Duodenal mucosa (tissue), 2 donors: ENCODE measurements around the gene FAM174C.

Experiments
- H3K27ac ChIP-seq: one replicate; pipeline ENCODE4 v1.7.0; 2013; ENCODE audit warnings: low read depth, low read length
- H3K27me3 ChIP-seq, 2 donors: one replicate each; pipeline ENCODE4 v1.7.0; 2013; ENCODE audit warnings: low read length in 2 of 2, control low read depth in 1 of 2; ENCODE audit not compliant: insufficient read depth in 2 of 2, control insufficient read depth in 1 of 2
- H3K36me3 ChIP-seq, 2 donors: one replicate each; pipeline ENCODE4 v1.7.0; 2013; ENCODE audit warnings: low read length in 2 of 2, control low read depth in 1 of 2; ENCODE audit not compliant: insufficient read depth in 2 of 2, control insufficient read depth in 1 of 2
- H3K4me1 ChIP-seq, 2 donors: one replicate each; pipeline ENCODE4 v1.7.0; 2013; ENCODE audit warnings: low read length in 2 of 2, control low read depth in 1 of 2; ENCODE audit not compliant: insufficient read depth in 2 of 2, control insufficient read depth in 1 of 2
- H3K4me3 ChIP-seq, 2 donors: one replicate each; pipeline ENCODE4 v1.7.0; 2013; ENCODE audit warnings: low read length in 2 of 2, low read depth in 1 of 2
- H3K9ac ChIP-seq, 2 donors: one replicate each; pipeline ENCODE4 v1.7.0; 2013; ENCODE audit warnings: low read length in 2 of 2, low read depth in 1 of 2
- H3K9me3 ChIP-seq, 2 donors: one replicate each; pipeline ENCODE4 v1.7.0; 2013; ENCODE audit warnings: low read length in 2 of 2, control low read depth in 1 of 2; ENCODE audit not compliant: control insufficient read depth in 1 of 2

FAM174C gene

DNA sequence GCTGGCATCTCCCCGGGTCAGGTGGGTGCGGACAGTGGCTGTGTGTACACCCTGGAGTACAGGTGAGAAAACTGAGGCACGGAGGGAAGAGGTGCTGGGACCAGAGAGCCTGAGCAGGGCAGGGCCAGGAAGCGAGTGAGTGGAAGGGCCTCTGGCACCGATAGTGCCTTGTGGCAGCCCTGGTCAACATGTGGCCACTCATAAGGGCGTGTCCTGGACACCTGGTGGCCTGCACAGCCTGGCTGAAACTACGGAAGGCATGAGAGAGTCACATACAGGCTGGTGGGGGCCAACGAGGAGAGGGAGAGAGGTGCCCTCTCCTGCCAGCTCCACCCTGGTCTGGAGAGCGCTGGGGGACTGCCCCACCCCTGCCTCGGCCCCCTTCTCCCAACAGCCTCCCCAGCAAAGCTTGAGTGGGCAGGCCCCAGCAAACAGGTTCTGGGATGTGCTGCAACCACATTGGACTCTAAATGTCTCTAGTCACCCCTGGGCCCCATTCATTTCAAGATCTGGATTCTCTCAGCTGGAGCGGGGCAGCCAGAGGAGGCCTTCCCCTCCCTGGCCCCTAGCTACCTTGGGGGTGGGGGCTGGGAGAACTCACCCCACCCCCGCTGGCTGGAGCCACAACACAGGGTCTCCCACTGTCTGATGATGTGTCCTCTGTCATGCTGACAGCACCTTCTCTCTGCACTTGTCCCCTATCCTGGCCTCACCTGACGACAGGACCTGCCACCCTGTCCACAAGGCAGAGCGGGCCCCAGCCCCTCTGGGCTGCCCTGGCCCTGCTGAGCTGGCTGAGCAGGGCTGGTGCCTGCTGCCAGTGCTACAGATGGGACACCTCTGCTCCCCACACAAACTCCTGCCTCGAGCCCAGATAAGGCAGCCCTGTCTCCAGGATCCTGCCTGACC is 43.3 kb upstream of the FAM174C start:
- H3K4me3 ChIP-seq: no peak overlapping the region
- H3K27ac ChIP-seq: no peak overlapping the region
- H3K9me3 ChIP-seq: no peaks in the 10 kb centered on the region
- peaks cover 0 to 19% of the 10 kb centered on the region in 2 donors for H3K4me1 ChIP-seq
- peaks cover 21 to 27% of the 10 kb centered on the region in 2 donors for H3K27me3 ChIP-seq
- H3K9ac ChIP-seq: no peak overlapping the region
- H3K36me3 ChIP-seq: no peaks in the 10 kb centered on the region

DNA sequence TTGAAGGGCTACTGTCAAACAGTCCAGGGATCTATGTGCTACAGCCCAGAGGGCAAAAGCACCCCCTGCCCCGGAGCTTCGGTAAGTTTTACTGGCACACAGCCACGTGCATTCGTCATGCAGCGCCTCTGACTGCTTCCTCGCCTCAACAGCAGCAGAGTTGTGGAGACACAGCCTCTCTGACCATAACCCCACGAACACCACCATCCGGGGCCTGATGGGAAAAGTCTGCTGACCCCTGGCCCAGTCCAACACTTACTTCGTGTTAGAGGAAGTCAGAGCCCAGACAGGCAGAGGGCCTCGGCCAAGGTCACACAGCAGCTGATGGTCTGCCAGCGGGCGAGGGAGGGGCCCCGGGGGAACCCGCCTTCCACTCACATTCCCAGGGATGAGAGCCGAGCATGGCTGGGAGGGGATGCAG is 42.7 kb upstream of the FAM174C start:
- Histone ChIP-seq H3K9ac (no peak overlapping the region), H3K27ac (no peak overlapping the region), H3K4me1 (peaks cover 0 to 24% of the 10 kb centered on the region in 2 donors)

DNA sequence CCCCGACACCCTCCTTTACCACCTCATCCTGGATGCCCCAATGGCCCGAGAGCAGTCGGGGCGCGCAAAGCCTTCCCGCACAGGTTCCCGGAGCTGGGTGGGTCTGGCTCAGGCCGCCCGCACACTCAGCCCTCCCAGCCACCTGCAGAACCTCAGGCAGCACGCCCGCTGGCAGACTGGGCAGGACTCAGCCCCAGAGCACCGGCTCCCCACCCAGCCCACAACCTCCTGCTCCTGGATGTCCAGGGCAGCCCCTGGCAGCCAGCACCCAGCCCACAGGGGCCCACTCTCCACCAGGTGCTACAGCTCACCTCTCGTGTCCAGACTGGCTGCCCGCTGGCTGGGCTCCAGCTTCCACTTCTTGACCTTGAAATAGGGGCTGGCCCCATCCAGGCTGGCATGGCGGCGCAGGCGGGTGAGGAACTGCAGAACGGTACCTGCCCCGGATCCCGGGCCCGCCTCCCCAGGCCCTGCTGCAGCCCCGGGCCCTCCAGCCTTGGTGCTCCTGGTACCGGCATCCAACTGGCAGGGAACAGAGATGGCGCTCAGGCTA is 42.1 kb upstream of the FAM174C start:
- H3K4me1 ChIP-seq: peaks cover 0 to 25% of the 10 kb centered on the region in 2 donors
- no peaks in the 10 kb centered on the region for H3K9me3 ChIP-seq
- peaks cover 27 to 31% of the 10 kb centered on the region in 2 donors for H3K27me3 ChIP-seq
- no peak overlapping the region for H3K27ac ChIP-seq
- no peak overlapping the region for H3K4me3 ChIP-seq
- H3K9ac ChIP-seq: no peak overlapping the region
- H3K36me3 ChIP-seq: no peaks in the 10 kb centered on the region

More for the DNA sequence above, 42.7 kb upstream of the FAM174C start:
- Histone ChIP-seq H3K9me3 (no peaks in the 10 kb centered on the region), H3K27me3 (peaks cover 27 to 31% of the 10 kb centered on the region in 2 donors), H3K36me3 (no peaks in the 10 kb centered on the region), H3K4me3 (no peak overlapping the region)

DNA sequence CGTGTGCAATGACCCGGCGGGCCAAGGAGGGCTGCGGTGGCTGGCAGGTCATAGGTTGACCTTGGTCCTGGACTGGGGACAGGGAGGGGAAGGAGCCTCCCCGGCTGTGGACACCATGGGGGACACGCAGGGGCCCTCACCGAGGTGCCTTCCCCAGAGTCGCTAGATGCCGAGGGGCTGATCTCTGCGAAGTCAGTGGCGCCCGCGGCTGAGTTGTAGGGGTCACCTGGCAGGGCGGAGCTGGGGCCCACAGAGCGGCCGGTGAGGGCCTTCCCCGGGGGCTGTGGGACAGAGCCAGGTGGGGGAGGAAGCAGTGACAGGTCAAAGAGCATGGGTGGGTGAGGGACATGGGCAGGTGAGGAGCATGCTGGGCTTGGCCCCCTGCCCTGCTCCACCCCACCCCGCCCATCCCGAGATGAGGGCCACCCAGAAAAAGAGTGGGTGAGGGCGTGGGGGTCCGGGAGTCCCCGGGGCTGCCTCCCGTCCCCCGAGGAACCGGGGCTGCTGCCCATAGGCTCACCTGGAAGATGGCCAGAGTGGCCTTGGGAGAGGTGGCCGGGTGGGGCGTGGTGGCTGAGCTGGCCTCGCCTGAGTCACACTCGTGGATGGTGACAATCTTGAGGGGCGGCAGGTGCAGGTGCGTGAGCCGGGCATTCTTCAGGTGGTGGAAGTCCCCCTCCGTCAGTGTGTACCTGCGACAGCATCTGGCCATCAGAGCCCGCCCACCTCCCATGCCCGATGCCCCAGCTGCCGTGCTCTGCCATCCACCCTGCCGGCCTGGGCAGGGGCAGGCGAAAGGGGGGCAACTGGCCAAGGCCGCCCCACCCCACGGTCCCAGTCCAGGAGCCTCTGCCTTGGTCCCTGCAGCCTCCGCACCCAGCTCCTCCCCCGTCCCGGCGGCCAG is 41.0 kb upstream of the FAM174C start:
- Histone ChIP-seq H3K9me3 (no peaks in the 10 kb centered on the region), H3K27me3 (peaks cover 27 to 31% of the 10 kb centered on the region in 2 donors), H3K4me1 (peaks cover 0 to 31% of the 10 kb centered on the region in 2 donors), H3K9ac (no peak overlapping the region), H3K27ac (no peak overlapping the region), H3K4me3 (no peak overlapping the region), H3K36me3 (no peaks in the 10 kb centered on the region)

DNA sequence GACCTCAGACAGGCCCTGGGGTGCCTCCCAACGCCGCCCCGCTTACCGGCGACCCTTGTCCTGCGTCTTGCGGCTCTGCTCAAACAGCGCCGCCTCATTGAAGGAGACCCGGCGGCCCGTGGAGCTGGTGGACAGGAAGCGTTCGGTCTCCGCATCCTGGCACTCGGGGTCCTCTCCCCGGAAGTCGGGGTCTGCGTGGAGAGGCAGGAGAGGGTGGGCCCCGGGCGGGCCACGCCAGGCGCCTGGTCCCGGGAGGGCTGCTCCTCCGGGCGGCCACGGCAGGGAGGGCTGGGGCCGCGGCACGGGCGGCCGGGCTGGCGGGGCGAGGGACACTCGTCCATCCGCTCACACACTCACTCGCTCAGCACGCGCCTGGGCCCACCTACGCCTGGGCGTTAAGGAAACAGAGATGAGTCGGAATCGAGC is 40.4 kb upstream of the FAM174C start:
- Histone ChIP-seq H3K9ac (no peak overlapping the region), H3K27ac (no peak overlapping the region), H3K27me3 (peaks cover 27 to 31% of the 10 kb centered on the region in 2 donors), H3K4me1 (peaks cover 0 to 31% of the 10 kb centered on the region in 2 donors), H3K4me3 (no peak overlapping the region), H3K36me3 (no peaks in the 10 kb centered on the region), H3K9me3 (no peaks in the 10 kb centered on the region)

DNA sequence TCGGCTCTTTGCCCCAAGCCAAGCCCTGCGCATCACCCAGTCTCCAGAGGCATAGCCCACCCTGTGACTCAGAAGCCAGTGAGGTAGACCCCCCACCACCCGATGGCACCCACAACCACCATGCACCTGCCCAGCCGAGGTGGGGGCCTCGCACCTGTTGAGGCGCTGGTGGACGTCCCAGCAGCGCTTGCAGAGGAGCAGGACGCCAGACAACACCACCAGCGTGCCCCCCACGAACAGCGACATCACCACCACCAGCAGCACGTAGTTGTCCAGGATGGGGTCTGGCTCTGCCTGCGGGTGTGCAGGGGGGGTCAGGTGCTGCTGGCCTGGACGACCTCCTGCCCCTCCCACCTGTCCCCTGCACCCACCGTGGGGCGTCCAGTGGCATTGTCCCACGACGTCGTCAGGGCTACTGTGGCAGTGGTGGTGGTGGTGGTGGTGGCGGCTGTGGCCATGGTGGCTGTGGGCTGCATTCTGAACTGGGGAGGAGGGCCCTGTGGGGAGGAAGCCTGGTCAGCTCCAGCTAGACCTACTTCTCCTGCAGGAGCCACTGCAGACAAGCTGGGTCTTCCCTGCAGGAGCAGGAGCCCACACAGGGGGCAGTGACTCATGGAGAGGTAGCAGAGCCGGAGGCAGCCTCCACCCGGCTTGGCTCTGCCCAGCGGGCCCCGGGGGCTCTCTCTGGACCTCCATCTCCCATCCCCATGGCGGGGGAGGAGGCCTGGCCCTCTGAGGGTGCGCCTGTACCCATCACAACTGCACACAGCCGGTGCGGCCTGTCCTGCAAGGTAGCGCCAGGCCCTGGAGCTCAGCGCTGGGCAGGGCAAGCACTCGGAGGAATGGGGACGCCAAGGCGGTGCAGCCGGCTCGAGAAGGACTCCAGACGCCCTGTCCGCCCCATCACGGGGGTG is 39.4 kb upstream of the FAM174C start:
- no peaks in the 10 kb centered on the region for H3K36me3 ChIP-seq
- peaks cover 27 to 31% of the 10 kb centered on the region in 2 donors for H3K27me3 ChIP-seq
- H3K4me3 ChIP-seq: no peak overlapping the region
- H3K9ac ChIP-seq: no peak overlapping the region
- no peak overlapping the region for H3K27ac ChIP-seq
- no peaks in the 10 kb centered on the region for H3K9me3 ChIP-seq
- peaks cover 0 to 33% of the 10 kb centered on the region in 2 donors for H3K4me1 ChIP-seq

DNA sequence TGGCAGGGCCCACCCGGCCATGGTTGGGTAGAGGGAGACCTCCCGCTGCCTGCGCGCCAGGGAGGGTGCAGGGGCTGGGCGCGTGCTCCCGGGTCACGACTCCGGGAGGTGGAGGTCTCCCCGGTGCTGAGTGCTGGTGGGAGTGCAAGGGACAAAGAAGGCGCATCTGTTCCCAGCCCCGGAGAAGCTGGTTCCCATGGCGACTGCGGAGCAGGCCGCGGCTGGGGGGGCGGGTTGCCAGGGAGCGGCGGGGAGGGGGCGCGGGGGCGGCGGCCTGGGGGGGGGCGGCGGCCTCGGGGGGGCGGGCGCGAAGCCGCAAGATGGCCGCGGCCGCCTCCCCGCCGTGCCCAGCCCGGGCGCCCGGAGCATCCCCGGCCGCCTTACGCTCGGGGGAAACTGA is 38.8 kb upstream of the FAM174C start:
- no peak overlapping the region for H3K9ac ChIP-seq
- H3K9me3 ChIP-seq: no peaks in the 10 kb centered on the region
- peaks cover 0 to 40% of the 10 kb centered on the region in 2 donors for H3K4me1 ChIP-seq

DNA sequence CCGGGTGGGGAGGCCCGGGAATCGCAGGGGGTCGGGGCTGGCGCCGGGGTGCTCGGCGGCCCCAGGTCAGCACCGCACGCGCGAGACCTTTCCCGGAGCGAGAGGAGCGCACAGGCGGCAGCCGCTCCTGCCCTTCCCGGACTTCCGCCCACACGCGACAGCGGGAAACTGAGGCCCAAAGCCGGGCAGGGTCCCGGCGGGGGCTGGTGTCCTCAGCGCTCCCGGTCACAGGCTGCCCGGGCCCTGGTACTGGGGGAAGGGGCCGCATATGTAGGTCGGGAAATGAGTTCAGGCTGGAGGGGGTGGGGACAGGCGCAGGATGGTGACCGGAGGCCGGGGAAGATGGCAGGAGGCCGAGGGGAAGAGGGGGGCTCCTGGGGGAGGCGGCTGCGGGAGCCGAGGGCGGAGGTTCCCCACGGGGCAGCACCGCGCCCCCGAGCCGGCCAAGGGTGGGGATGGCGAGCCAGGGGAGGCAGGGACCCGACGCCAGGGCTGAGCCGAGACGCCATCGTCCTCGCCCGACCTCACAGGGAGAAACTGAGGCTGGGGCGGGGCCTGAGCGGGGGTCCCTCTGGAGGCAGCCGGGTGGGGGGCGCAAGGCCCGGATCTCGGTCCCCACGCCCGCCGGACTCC is 38.2 kb upstream of the FAM174C start:
- Histone ChIP-seq H3K4me3 (peak overlapping the region; percentile 29 to 48), H3K27me3 (peaks cover 27 to 28% of the 10 kb centered on the region in 2 donors), H3K4me1 (peaks cover 0 to 42% of the 10 kb centered on the region in 2 donors), H3K9ac (no peak overlapping the region), H3K36me3 (no peaks in the 10 kb centered on the region), H3K9me3 (no peaks in the 10 kb centered on the region), H3K27ac (no peak overlapping the region)

More for the DNA sequence above, 38.8 kb upstream of the FAM174C start:
- no peak overlapping the region for H3K27ac ChIP-seq
- peaks cover 27 to 30% of the 10 kb centered on the region in 2 donors for H3K27me3 ChIP-seq
- no peak overlapping the region for H3K4me3 ChIP-seq
- no peaks in the 10 kb centered on the region for H3K36me3 ChIP-seq
